Epithelial cell of proximal tubule (primary cell): ENCODE data around the gene ZFYVE1. TPM values are rescaled to one million over a fixed set of nuclear protein-coding genes. Genes with fewer than 3 reads are reported as not detected.
"Not testable (repeated sequence)": the region's sequence is repeated elsewhere in the genome, so short reads cannot be mapped to it uniquely, and the experiment has no call there.

Experiments used
- DNase-seq: peaks from one replicate; pipeline ENCODE4 v3.0.0-alpha.2; 2011; ENCODE audit warnings: low read depth
- H3K4me3 ChIP-seq: 2 replicates; pipeline ENCODE4 v1.5.1; 2011; ENCODE audit warnings: low read depth, mild to moderate bottlenecking, low read length
- CTCF ChIP-seq: conservative IDR thresholded peaks from 2 replicates; pipeline ENCODE4 v1.5.1; 2012; ENCODE audit warnings: low read depth, mild to moderate bottlenecking, low read length
- total RNA-seq: library from RNA; depleted of rRNA; stranded (reverse); fragments of >200 nt; gene quantifications from 2 replicates; pipeline ENCODE4 v1.2.3, GENCODE V29; 2015

The ZFYVE1 gene
- total RNA-seq, 1 donor from 2014 or later = 10.1 TPM

- H3K4me3 ChIP-seq = no peak overlapping the region
- TF ChIP-seq CTCF = no peak
Observed at GRCh38 chr14:72970058-72970630, 56.8 kb downstream of the ZFYVE1 start.

GRCh38 chr14:72968316-72968715 is 58.6 kb downstream of the ZFYVE1 start:
- no peak for DNase-seq
- no peak overlapping the region for H3K4me3 ChIP-seq
- no peak for TF ChIP-seq CTCF

More at GRCh38 chr14:72970058-72970630, 56.8 kb downstream of the ZFYVE1 start:
- no peak for DNase-seq

- DNase-seq = no peak
- TF ChIP-seq CTCF = no peak
- H3K4me3 ChIP-seq = no peak overlapping the region
Observed at GRCh38 chr14:72966038-72966437, 60.9 kb downstream of the ZFYVE1 start.

- TF ChIP-seq CTCF = no peak
- DNase-seq = no peak
- no peak overlapping the region for H3K4me3 ChIP-seq
Observed at GRCh38 chr14:72965249-72965648, 61.7 kb downstream of the ZFYVE1 start.

- no peak for TF ChIP-seq CTCF
- no peak overlapping the region for H3K4me3 ChIP-seq
- DNase-seq = no peak
Observed at GRCh38 chr14:72962829-72963312, 64.0 kb downstream of the ZFYVE1 start.

- DNase-seq, H3K4me3 ChIP-seq: not testable (repeated sequence)
Observed at GRCh38 chr14:72962336-72962754, 64.6 kb downstream of the ZFYVE1 start.

- TF ChIP-seq CTCF = no peak
- DNase-seq = no peak
- H3K4me3 ChIP-seq = no peak overlapping the region
Observed at GRCh38 chr14:72961579-72962335, 65.1 kb downstream of the ZFYVE1 start.

GRCh38 chr14:72961016-72961415 is 65.9 kb downstream of the ZFYVE1 start:
- not testable (repeated sequence) for DNase-seq, H3K4me3 ChIP-seq
